ENCODE results near the gene GNE.

DNA sequence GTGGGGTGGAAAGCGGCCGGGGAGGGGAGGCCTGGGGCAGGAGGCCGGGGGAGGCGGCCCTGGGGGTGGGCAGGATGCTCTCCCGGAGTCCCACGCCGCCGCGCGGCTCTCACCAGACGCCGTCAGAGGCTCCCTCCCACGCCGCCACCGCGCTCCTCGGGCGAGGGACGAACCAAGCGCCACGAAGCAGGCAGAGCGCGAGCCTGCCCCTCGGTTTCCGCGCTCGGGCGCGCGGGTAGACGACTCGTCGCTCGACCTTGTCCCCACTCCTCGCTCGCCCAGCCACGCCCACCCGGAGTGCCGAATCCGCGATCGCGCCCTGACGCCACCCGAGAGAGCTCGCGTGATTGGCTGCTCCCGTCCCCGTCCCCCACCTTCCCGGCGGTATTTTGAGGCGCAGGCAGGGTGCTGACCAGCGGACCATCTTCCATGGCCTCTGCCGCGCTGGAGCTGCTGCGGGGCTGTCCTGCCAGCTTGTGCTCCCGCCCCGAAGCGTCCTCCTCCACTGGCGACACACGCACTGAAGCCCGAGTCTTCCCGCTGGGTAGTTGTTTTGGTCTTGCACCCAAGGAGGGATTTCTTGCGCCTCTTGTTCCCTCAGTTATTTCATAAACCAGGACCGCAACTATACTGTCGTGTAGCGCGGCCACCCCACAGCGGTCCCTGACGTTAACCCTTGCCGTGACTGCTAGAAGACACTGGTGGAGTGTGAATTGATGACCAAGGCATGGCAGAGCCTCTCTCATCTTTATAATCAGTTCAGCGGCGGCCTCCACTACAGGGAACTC lies at the start of gene GNE:
- TF ChIP-seq POLR2AphosphoS5 (IDR thresholded peaks at IDR 0.05; ENCODE audit: low read depth), result peak; percentile 74
- TF ChIP-seq, protein P1, sequence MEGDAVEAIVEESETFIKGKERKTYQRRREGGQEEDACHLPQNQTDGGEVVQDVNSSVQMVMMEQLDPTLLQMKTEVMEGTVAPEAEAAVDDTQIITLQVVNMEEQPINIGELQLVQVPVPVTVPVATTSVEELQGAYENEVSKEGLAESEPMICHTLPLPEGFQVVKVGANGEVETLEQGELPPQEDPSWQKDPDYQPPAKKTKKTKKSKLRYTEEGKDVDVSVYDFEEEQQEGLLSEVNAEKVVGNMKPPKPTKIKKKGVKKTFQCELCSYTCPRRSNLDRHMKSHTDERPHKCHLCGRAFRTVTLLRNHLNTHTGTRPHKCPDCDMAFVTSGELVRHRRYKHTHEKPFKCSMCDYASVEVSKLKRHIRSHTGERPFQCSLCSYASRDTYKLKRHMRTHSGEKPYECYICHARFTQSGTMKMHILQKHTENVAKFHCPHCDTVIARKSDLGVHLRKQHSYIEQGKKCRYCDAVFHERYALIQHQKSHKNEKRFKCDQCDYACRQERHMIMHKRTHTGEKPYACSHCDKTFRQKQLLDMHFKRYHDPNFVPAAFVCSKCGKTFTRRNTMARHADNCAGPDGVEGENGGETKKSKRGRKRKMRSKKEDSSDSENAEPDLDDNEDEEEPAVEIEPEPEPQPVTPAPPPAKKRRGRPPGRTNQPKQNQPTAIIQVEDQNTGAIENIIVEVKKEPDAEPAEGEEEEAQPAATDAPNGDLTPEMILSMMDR (IDR thresholded peaks at IDR 0.05; ENCODE audit: insufficient read depth, low read length), result no peak
- no peak for TF ChIP-seq GABPA (IDR thresholded peaks at IDR 0.05; ENCODE audit: low read depth)
- TF ChIP-seq, protein P2, sequence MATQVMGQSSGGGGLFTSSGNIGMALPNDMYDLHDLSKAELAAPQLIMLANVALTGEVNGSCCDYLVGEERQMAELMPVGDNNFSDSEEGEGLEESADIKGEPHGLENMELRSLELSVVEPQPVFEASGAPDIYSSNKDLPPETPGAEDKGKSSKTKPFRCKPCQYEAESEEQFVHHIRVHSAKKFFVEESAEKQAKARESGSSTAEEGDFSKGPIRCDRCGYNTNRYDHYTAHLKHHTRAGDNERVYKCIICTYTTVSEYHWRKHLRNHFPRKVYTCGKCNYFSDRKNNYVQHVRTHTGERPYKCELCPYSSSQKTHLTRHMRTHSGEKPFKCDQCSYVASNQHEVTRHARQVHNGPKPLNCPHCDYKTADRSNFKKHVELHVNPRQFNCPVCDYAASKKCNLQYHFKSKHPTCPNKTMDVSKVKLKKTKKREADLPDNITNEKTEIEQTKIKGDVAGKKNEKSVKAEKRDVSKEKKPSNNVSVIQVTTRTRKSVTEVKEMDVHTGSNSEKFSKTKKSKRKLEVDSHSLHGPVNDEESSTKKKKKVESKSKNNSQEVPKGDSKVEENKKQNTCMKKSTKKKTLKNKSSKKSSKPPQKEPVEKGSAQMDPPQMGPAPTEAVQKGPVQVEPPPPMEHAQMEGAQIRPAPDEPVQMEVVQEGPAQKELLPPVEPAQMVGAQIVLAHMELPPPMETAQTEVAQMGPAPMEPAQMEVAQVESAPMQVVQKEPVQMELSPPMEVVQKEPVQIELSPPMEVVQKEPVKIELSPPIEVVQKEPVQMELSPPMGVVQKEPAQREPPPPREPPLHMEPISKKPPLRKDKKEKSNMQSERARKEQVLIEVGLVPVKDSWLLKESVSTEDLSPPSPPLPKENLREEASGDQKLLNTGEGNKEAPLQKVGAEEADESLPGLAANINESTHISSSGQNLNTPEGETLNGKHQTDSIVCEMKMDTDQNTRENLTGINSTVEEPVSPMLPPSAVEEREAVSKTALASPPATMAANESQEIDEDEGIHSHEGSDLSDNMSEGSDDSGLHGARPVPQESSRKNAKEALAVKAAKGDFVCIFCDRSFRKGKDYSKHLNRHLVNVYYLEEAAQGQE (IDR thresholded peaks at IDR 0.05; ENCODE audit: insufficient replicate concordance, low read depth), result peak; percentile 55

Measured in HL-60 (cell line).